HCT116 (cell line): ENCODE data around the gene BCL7A. TPM values are rescaled to one million over a fixed set of nuclear protein-coding genes. Genes with fewer than 3 reads are reported as not detected.

ENCODE experiments used
- ATAC-seq: fragments of 200-7000 bp; cut with Tn5 transposase; 2 replicates; pipeline ENCODE4 v1.9.1; 2020; ENCODE audit warnings: mild to moderate bottlenecking, moderate library complexity
- BruUV-seq: library from RNA; stranded (reverse); fragments of 400-500 nt; replicated peaks from 2 replicates; lab custom pipeline; 2021; lab: Mats Ljungman, UMichigan
- CTCF ChIA-PET: fragments of 300-600 bp; sonication (Branson Sonifier 250); formaldehyde crosslinking; loops from one replicate; lab custom pipeline; 2021; ENCODE audit warnings: antibody characterized with exemption; lab: Charles Lee
- POLR2A ChIA-PET: fragments of 300-600, 350-600 bp; sonication (Branson Sonifier 250); formaldehyde crosslinking; loops from one replicate; lab custom pipeline; 2021; ENCODE audit warnings: antibody characterized with exemption; lab: Charles Lee
- RAD21 ChIA-PET, 2 experiments: fragments of 300-600 bp; sonication (Branson Sonifier 250); formaldehyde crosslinking; loops; one replicate each; lab custom pipeline; 2023; ENCODE audit warnings: low total read pairs in 2 of 2; ENCODE audit not compliant: uncharacterized antibody in 2 of 2, unreplicated experiment in 2 of 2, low non-redundant PET in 1 of 2; lab: Charles Lee
- DNase-seq: peaks from one replicate; pipeline ENCODE4 v3.0.0-alpha.2; 2010; ENCODE audit warnings: low read depth, low spot score
- H2AFZ ChIP-seq: fragments of 200-600 bp; shearing (Covaris generic), sonication (generic); 2 replicates; pipeline ENCODE4 v1.6.1; 2017; ENCODE audit warnings: low read depth, mixed run types, mixed read lengths, antibody characterized with exemption, low read length; ENCODE audit not compliant: poor library complexity, severe bottlenecking
- H3K27ac ChIP-seq: 2 replicates; pipeline ENCODE4 v1.5.1; 2012; ENCODE audit warnings: low read depth, low read length
- H3K27me3 ChIP-seq: fragments of 200-600 bp; sonication (generic); 2 replicates; pipeline ENCODE4 v1.6.1; 2016; ENCODE audit warnings: mixed run types, low read length, mixed read lengths; ENCODE audit not compliant: insufficient read depth
- H3K36me3 ChIP-seq, 2 experiments: fragments of 200-500 bp in 1 of 2; fragments of 200-600 bp in 1 of 2; sonication (Bioruptor generic) in 1 of 2; sonication (generic) in 1 of 2; 2 replicates each; pipeline versions ENCODE4 v1.5.1 to v1.6.1; 2014 to 2016; ENCODE audit warnings: low read length in 2 of 2, inconsistent platforms in 1 of 2, mixed read lengths in 1 of 2, mixed run types in 1 of 2; ENCODE audit not compliant: insufficient read depth in 2 of 2, control insufficient read depth in 1 of 2
- H3K4me1 ChIP-seq, 2 experiments: fragments of 200-600 bp in 1 of 2; sonication (generic) in 1 of 2; 2 replicates each; pipeline versions ENCODE4 v1.5.1 to v1.6.1; 2012 to 2017; ENCODE audit warnings: low read length in 2 of 2, inconsistent platforms in 1 of 2, mild to moderate bottlenecking in 1 of 2, mixed read lengths in 1 of 2, mixed run types in 1 of 2, moderate library complexity in 1 of 2; ENCODE audit not compliant: insufficient read depth in 2 of 2, control insufficient read depth in 1 of 2
- H3K4me2 ChIP-seq: fragments of 200-600 bp; sonication (generic); 2 replicates; pipeline ENCODE4 v1.6.1; 2017; ENCODE audit warnings: mixed run types, low read length, mixed read lengths
- H3K4me3 ChIP-seq, 2 experiments: fragments of 200-600 bp in 1 of 2; sonication (generic) in 1 of 2; replicated peaks in 1 of 2; 2 replicates each; pipeline ENCODE4 v1.5.1; 2011 to 2016; ENCODE audit warnings: low read length in 2 of 2, control low read depth in 1 of 2, low read depth in 1 of 2, mild to moderate bottlenecking in 1 of 2, mixed read lengths in 1 of 2, mixed run types in 1 of 2
- H3K79me2 ChIP-seq: fragments of 200-600 bp; sonication (generic); 2 replicates; pipeline ENCODE4 v1.6.1; 2017; ENCODE audit warnings: mild to moderate bottlenecking, mixed run types, low read length, moderate library complexity, mixed read lengths; ENCODE audit not compliant: insufficient read depth
- H3K9ac ChIP-seq: fragments of 200-600 bp; sonication (generic); 2 replicates; pipeline ENCODE4 v1.6.1; 2016; ENCODE audit warnings: low read length, mixed read lengths
- H3K9me2 ChIP-seq: fragments of 200-600 bp; sonication (generic), shearing (Covaris generic); 2 replicates; pipeline ENCODE4 v1.6.1; 2017; ENCODE audit warnings: mixed run types, mild to moderate bottlenecking, moderate library complexity; ENCODE audit not compliant: insufficient read depth
- H3K9me3 ChIP-seq, 2 experiments: fragments of 200-500 bp in 1 of 2; fragments of 200-600 bp in 1 of 2; sonication (Bioruptor generic) in 1 of 2; sonication (generic) in 1 of 2; 2 replicates each; pipeline ENCODE4 v1.6.1; 2014 to 2017; ENCODE audit warnings: low read length in 2 of 2, mixed read lengths in 2 of 2, inconsistent platforms in 1 of 2, low read depth in 1 of 2, mild to moderate bottlenecking in 1 of 2, mixed run types in 1 of 2, moderate library complexity in 1 of 2; ENCODE audit not compliant: control insufficient read depth in 1 of 2, insufficient read depth in 1 of 2
- H4K20me1 ChIP-seq: fragments of 200-600 bp; sonication (generic), shearing (Covaris generic); 2 replicates; pipeline ENCODE4 v1.6.1; 2017; ENCODE audit warnings: mixed run types, mild to moderate bottlenecking, moderate library complexity; ENCODE audit not compliant: insufficient read depth
- ATF3 ChIP-seq: IDR thresholded peaks from 2 replicates; pipeline ENCODE4 v1.6.1; 2012
- CEBPB ChIP-seq: IDR thresholded peaks from 2 replicates; pipeline ENCODE4 v1.6.1; 2012; ENCODE audit warnings: low read depth
- CTCF ChIP-seq, 3 experiments: fragments of 200-600 bp in 1 of 3; sonication (generic) in 1 of 3; IDR thresholded peaks in 2 of 3; conservative IDR thresholded peaks in 1 of 3; 2 replicates each; pipeline ENCODE4 v1.5.1; 2012 to 2017; ENCODE audit warnings: low read depth in 2 of 3, low read length in 2 of 3, antibody characterized with exemption in 1 of 3, borderline replicate concordance in 1 of 3, control low read depth in 1 of 3, mild to moderate bottlenecking in 1 of 3, mixed read lengths in 1 of 3, mixed run types in 1 of 3, moderate library complexity in 1 of 3; ENCODE audit not compliant: insufficient read depth in 1 of 3
- EGR1 ChIP-seq: IDR thresholded peaks from 2 replicates; pipeline ENCODE4 v1.6.1; 2012; ENCODE audit warnings: low read depth
- ELF1 ChIP-seq: IDR thresholded peaks from 2 replicates; pipeline ENCODE4 v1.6.1; 2012; ENCODE audit warnings: low read depth, borderline replicate concordance
- EZH2 ChIP-seq: fragments of 200-600 bp; sonication (generic); IDR thresholded peaks from 2 replicates; pipeline ENCODE4 v1.6.1; 2017; ENCODE audit warnings: antibody characterized with exemption, mixed run types
- EZH2phosphoT487 ChIP-seq: fragments of 200-600 bp; IDR thresholded peaks from 2 replicates; pipeline ENCODE4 v1.6.1; 2018; ENCODE audit warnings: antibody characterized with exemption, borderline replicate concordance
- FOSL1 ChIP-seq: IDR thresholded peaks from 2 replicates; pipeline ENCODE4 v1.6.1; 2012; ENCODE audit warnings: low read depth
- JUND ChIP-seq: IDR thresholded peaks from 2 replicates; pipeline ENCODE4 v1.6.1; 2012
- MAX ChIP-seq: IDR thresholded peaks from 2 replicates; pipeline ENCODE4 v1.6.1; 2012
- POLR2A ChIP-seq: IDR thresholded peaks from 2 replicates; pipeline ENCODE4 v1.7.0; 2011; ENCODE audit warnings: borderline replicate concordance; ENCODE audit not compliant: insufficient read depth, insufficient read length; ENCODE audit errors: extremely low read depth
- POLR2AphosphoS5 ChIP-seq: IDR thresholded peaks from 2 replicates; pipeline ENCODE4 v1.6.1; 2011; ENCODE audit warnings: mild to moderate bottlenecking, low read depth, low read length, moderate library complexity
- RAD21 ChIP-seq: IDR thresholded peaks from 2 replicates; pipeline ENCODE4 v1.6.1; 2012; ENCODE audit warnings: low read depth, mild to moderate bottlenecking
- SIN3A ChIP-seq: IDR thresholded peaks from 2 replicates; pipeline ENCODE4 v1.6.1; 2012; ENCODE audit warnings: low read depth
- SP1 ChIP-seq: IDR thresholded peaks from 2 replicates; pipeline ENCODE4 v1.6.1; 2012; ENCODE audit warnings: low read depth
- TCF7L2 ChIP-seq: IDR thresholded peaks from 2 replicates; pipeline ENCODE4 v1.7.0; 2011; ENCODE audit warnings: borderline replicate concordance, inconsistent platforms; ENCODE audit not compliant: insufficient read depth, insufficient read length; ENCODE audit errors: extremely low read depth
- YY1 ChIP-seq: IDR thresholded peaks from 2 replicates; pipeline ENCODE4 v1.6.1; 2011; ENCODE audit warnings: low read length, low read depth, moderate library complexity, mild to moderate bottlenecking; ENCODE audit not compliant: insufficient replicate concordance; ENCODE audit errors: extremely low read depth
- ZBTB33 ChIP-seq: IDR thresholded peaks from 2 replicates; pipeline ENCODE4 v1.6.1; 2011; ENCODE audit warnings: mild to moderate bottlenecking, low read length, moderate library complexity; ENCODE audit not compliant: insufficient replicate concordance; ENCODE audit errors: extremely low read depth
- ZFX ChIP-seq: fragments of 450-650 bp; IDR thresholded peaks from 2 replicates; pipeline ENCODE4 v1.6.1; 2017
- intact Hi-C: fragments of 100-400 bp; cut with micrococcal nuclease; formaldehyde crosslinking; loops from 2 replicates; pipeline ENCODE4 v1.10.0; 2022
- total RNA-seq: library from RNA; stranded (reverse); gene quantifications from one replicate; pipeline ENCODE4 v1.2.1, GENCODE V29; 2021; ENCODE audit not compliant: unreplicated experiment

BCL7A gene
- total RNA-seq, 1 experiment from 2014 or later: 14.2 TPM

GRCh38 chr12:122064780-122065588 lies 43.3 kb downstream of the BCL7A start:
- H4K20me1 ChIP-seq: no peaks in the 10 kb centered on the region
- TF ChIP-seq JUND (no peak), SP1 (0 out of 2 replicates have a peak, but pooled peaks have one; percentile 34), ELF1 (no peak), EZH2 (no peak), CTCF (IDR thresholded peaks at IDR 0.05 in 2 of 3, conservative IDR thresholded peaks at IDR 0.05 in 1 of 3; ENCODE audit: borderline replicate concordance in 1 of 3, insufficient read depth in 1 of 3, low read depth in 2 of 3, low read length in 2 of 3) (no peak), RAD21 (no peak), POLR2AphosphoS5 (peak; percentile 59), MAX (no peak; the same call in 1 of the 2 replicates), ZFX (0 out of 2 replicates have a peak, but pooled peaks have one; percentile 22), TCF7L2 (no peak), EZH2phosphoT487 (no peak), EGR1 (no peak), FOSL1 (no peak), SIN3A (no peak), CEBPB (no peak), YY1 (no peak), ATF3 (no peak), POLR2A (no peak), ZBTB33 (no peak)
- peaks cover 25 to 37% of the 10 kb centered on the region in 2 experiments for H3K4me1 ChIP-seq
- H3K36me3 ChIP-seq: peaks cover 11 to 15% of the 10 kb centered on the region in 2 experiments
- H2AFZ ChIP-seq: no peak overlapping the region
- peak overlapping the region; percentile 55 for H3K4me3 ChIP-seq
- peak; percentile 63 for DNase-seq
- ChIA-PET POLR2A (interaction anchor here (0.5 to 0.6 kb wide), 2 partner anchors 39 to 92 kb away, joined by 3 read pairs; no protein-coding TSS in a partner anchor), RAD21 (interaction anchor here in 1 of 2 experiments (0.6 kb wide), 1 partner anchor 40 kb away, joined by 4 read pairs; no protein-coding TSS in a partner anchor), CTCF (interaction anchor here (1.8 to 2.7 kb wide), 2 partner anchors 11 to 33 kb away, joined by 4 to 20 read pairs; no protein-coding TSS in a partner anchor)
- peak overlapping the region; percentile 93 for H3K4me2 ChIP-seq
- H3K9me2 ChIP-seq: no peaks in the 10 kb centered on the region
- peak overlapping the region; percentile 72 for H3K9ac ChIP-seq
- H3K27ac ChIP-seq: peak overlapping the region; percentile 82
- intact Hi-C loops: loop anchor here (2.0 kb wide), 2 partner anchors 50 to 58 kb away; no protein-coding TSS in a partner anchor
- no peaks in the 10 kb centered on the region for H3K27me3 ChIP-seq
- H3K79me2 ChIP-seq: peaks cover 32% of the 10 kb centered on the region
- H3K9me3 ChIP-seq: no peaks in the 10 kb centered on the region
- BruUV-seq: no TSS peak
- peak; percentile 58 for ATAC-seq
